HG03457 (cell line): ENCODE measurements around the gene PIAS4.
A peak's percentile ranks its signal among the peaks of the same experiment; 100 is the strongest.

Experiments
- ATAC-seq: cut with Tn5 transposase; IDR thresholded peaks from one replicate; pipeline ENCODE4 v1.9.1; 2021; ENCODE audit warnings: moderate number of reproducible peaks; ENCODE audit not compliant: unreplicated experiment

The PIAS4 gene

DNA sequence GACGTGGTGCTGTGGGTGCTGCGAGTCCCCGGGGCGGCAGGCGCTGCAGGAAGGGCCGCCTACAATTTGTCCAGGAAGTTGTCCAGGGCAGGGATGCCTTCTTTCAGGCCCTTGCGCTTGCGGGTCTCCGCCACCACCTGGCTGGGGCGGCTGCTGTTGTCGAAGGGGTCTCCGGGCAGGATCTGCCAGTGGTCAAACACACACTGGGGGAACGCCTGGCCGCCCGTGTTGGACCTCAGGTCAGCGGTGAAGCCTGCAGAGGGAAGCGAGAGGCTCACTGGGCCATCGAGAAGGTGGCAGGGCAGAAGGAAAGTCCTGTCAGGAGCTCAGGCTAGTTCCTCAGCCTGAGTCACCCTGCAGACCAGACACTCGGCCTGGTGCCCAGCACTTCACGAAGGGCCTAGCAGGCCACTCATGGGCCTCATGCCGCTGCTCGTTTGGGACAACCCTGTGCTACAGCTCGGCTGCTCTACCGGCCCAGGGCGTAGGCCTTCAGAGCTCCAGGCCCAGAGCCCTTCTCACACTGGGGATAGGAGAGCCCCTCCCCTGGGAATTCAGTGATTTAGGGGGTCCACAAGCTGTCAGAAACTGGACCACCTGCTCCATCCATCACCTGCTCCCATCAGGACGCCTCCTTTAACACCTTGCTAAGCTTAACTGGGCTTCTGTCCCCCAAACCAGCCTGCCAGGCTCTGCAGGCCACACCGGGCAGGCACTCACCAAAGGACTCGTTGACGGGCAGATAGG lies 30.9 kb upstream of the PIAS4 start:
- ATAC-seq: no peak

GRCh38 chr19:3977242-3978143 lies 30.0 kb upstream of the PIAS4 start:
- no peak for ATAC-seq

DNA sequence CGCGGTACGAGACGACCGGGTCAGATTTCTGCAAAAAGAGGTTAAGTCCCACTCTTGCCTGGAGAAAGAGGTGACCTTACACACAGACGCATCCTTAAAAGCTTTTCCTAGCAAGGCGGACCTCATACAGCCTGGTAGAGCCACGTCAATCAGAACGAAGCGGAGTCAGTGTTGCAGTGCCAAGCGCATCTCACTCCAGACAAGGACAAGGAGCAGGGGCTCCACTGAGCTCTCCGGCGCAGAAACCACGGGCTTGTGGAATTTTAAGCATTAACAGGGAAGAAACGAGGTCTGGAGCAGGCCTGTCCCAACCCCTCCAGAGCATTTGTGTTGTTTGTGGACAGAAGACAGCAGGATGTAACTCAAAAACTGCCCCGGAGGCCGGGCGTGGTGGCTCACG lies 29.4 kb upstream of the PIAS4 start:
- ATAC-seq: no peak

DNA sequence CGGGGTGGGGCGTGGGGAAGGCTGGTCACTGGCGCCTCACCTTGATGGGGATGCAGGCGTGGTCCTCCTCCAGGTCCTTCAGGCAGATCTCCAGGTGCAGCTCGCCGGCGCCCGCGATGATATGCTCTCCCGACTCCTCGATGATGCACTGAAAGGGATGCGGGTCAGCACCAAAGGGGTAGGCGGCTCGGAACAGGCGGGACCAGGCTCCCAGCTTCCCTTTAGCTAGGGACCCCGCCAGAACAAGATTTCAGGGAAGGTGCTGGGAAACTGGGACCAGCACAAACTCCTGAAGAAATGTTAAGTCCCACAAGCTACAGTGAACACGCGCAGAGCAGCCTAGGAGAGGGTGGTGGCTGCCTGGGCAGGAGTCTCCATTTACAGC lies 28.3 kb upstream of the PIAS4 start:
- no peak for ATAC-seq

DNA sequence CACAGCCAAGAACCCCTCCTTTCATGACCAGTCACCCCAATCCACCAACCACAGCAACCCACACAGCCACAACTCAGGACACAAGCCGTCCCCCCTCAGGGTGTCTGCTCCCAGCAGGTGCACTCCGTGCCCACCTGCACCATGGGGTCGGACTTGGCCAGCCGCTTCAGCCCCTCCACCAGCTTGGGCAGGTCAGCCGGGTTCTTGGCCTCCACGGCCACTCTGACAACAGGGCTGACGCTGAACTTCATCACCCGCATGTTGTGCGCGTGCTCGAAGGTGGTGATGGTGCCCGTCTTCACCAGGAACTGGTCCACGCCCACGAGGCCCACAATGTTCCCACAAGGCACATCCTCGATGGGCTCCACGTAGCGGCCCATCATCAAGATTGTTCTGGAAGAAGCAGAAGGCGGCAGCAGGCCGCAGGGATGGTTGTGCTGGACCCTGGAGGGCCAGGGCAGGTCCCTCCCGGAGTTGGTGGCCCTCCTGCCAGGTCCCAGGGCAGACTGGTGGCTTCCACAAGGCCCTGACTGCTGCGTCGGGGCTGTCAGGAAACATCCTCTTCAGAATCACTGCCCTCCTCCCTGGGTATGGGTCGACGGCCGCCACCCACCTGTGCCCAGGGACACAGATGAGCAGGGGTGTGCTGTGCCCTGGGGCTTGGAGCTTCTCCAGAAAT lies 27.7 kb upstream of the PIAS4 start:
- no peak for ATAC-seq

GRCh38 chr19:3980353-3981251 lies 26.9 kb upstream of the PIAS4 start:
- no peak for ATAC-seq

- no peak for ATAC-seq
Measured at GRCh38 chr19:3981373-3981735, 26.2 kb upstream of the PIAS4 start.

GRCh38 chr19:3981736-3982681 lies 25.5 kb upstream of the PIAS4 start:
- ATAC-seq: no peak

DNA sequence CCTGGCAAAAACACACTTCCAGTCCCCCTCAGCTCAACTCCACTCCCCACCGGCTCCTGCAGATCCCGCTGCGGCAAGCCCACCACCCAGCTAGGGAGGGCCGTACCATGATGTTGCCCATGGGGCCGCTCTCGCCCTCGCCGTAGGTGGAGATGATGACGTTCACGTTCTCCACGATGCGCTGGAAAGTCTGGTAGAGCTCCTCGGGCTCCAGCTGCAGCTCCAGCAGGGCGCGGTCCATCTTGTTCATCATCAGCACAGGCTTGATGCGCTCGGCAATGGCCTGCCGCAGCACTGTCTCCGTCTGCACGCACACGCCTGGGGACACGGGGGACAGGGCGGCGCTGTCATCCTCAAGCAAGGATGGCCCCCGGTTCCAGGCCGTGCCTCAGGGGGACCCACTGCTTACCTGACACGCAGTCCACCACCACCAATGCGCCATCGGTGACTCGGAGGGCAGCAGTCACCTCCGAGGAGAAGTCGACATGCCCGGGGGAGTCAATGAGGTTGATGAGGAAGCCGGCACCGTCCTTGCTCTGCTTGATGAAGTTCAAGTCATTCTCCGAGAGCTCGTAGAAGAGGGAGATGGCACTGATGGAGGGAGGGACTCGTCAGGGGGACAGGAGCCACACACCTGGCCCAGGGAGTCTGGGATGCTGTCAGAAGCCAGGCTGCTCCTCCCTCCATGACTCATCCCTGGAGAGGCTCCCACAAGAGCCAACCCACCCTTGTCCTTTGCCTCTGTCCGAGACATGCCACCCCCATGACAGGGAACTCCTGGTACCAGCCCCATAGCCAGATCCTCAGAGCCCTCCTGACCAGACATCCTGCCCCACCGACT lies 24.6 kb upstream of the PIAS4 start:
- ATAC-seq: no peak

- ATAC-seq: no peak
Measured at GRCh38 chr19:3983542-3983914, 24.0 kb upstream of the PIAS4 start.

- no peak for ATAC-seq
Measured at GRCh38 chr19:3983936-3984583, 23.5 kb upstream of the PIAS4 start.

GRCh38 chr19:3984584-3984907 lies 23.0 kb upstream of the PIAS4 start:
- ATAC-seq: no peak

GRCh38 chr19:3984908-3985642 lies 22.5 kb upstream of the PIAS4 start, which contains the start of gene EEF2:
EEF2 (minus strand) TSS chr19:3985463; CDS start chr19:3985380, 83 bp downstream.
- ATAC-seq: peak; percentile 33

DNA sequence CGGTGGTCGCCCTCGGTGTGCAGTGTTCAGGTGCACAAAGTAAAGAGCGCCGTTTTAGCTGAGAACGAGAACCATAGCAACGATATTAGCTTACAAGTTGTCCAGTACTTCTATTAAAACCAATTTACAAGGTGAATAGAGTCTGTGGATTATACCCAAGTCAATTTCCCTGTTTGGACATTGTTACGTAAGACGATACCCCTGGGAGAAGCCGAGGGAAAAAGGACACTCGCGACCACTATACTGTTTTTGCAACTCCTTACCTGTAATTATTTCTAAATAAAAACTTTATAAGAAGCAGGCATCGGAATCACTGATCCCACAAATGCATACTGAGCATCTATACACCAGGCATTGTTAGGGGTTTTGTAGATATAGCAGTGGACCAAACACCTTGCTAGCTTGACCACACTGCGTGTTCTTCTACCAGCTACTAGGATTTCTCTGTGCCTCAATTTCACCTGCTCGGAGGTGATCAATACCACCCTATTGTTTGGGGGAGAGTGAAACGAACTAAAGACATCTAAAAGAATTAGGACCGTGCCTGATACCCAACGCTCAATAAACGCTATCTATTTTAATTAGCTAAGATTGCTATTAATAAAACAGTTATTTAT lies 21.8 kb upstream of the PIAS4 start:
- ATAC-seq: no peak

GRCh38 chr19:3986260-3987041 lies 21.1 kb upstream of the PIAS4 start:
- ATAC-seq: no peak

DNA sequence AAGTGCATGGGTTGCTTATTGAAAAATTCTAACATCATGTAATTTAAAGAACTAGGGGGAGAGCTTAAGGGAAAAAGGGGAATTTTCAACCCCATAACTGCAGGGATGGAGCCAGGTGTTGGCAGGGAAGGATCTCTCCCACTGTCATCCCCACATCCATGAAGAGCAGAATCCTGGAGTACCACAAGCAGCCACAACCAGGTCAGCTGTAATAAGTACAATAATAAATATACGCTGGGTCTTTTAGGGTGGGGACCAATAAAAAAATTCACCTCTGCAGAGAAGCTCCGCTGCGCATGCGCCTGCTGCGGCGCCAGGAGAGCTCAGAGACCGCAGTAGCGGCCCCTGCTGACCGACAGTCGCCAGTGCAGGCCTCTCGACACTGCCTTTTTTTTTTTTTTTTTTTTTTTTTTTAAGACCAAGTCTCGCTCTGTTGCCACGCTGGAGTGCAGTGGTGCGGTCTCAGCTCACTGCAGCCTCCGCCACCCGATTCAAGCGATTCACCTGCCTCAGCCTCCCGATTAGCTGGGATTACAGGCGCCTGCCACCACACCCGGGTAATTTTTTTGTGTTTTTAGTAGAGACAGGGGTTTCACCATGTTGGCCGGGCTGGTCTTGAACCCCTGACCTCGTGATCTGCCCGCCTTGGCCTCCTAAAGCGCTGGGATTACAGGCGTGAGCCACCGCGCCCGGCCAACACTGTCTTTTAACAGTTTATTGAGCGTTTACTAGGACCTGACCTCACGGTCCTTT lies 19.7 kb upstream of the PIAS4 start:
- no peak for ATAC-seq
